HG02973 (cell line): ENCODE measurements around the gene GPR15.

Experiments
- ATAC-seq: cut with Tn5 transposase; IDR thresholded peaks from one replicate; pipeline ENCODE4 v1.9.1; 2021; ENCODE audit warnings: moderate library complexity; ENCODE audit not compliant: unreplicated experiment

Gene GPR15

DNA sequence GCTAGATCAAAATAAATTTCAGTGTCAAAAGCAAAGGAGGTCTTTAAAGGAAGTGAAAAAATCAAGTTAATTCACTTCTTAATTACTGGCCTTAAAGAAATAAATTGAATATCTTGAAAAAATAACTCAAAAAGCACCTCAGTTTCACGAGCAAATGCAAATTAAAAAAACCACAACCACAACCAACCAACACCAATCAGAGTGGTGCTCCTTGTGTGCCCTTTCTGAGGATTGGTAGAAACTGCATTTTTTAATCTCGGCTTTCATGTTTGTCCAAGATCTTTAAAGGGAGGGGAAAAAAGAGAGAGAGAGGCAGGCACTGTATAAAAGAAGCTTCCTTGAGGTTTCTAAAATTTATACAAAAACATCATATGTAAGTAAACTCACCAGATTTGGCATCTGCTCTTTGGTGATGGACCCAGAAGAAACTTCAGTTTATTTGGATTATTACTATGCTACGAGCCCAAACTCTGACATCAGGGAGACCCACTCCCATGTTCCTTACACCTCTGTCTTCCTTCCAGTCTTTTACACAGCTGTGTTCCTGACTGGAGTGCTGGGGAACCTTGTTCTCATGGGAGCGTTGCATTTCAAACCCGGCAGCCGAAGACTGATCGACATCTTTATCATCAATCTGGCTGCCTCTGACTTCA is at the start of gene GPR15:
Gene GPR15, plus strand, starts transcription at position 357 of the 653 bp plus-strand sequence. Its CDS starts 56 bp downstream, at position 413.
- ATAC-seq: peak; percentile 31

DNA sequence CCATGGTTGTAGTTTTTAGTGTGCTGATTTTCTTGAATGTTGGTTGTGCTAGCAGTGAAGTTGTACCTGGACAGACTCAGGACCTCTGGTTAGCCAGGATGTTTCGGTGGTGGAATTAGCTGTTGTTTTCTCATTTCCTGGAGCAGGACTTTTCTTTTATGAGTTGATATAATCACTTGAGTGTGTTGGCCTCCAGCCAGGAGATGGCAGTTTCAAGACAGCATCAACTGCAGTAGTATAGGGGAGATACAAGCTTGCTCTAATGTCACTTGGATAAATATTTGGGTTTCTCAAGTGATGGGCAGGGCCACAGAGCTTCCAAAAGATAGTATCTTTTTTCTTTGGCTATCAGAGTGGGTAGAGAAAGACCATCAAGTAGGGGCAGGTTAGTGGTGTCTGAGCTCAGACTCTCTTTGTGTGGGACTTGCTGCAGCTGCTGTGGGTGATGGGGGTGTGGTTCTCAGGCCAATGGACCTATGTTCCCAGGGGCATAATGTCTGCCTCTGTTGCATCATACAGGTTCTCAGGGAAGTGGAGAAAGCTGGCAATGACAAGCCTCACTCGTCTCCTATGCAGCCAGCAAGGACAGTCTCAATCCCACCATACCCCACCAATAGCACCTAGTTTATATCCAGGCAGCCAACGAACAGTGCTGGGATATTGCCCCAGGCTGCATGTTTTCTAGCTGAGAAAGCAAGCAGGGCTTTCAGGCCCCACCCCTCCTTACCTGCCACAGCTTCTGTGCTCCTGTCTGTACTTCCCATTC is 48.9 kb upstream of the GPR15 start:
- no peak for ATAC-seq

DNA sequence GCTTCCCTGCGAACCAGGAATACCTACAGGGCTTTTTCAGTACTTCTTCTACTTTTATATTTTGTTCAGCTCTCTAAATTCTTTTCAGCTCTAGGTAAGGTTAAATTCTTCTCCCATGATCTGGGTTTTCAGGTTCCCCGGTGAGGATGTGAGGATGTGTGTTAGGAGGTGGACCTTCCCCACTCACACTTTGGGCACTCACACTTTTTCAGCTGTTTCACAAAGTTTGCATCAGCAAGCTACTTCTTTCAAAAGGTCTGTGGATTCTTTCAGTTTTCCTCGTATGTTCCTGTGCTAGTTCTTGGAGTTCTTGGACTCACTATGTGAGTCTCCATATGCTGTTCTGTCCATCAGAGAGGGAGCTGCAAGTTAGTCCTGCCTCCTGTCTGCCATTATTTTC is 48.2 kb upstream of the GPR15 start:
- ATAC-seq: no peak

DNA sequence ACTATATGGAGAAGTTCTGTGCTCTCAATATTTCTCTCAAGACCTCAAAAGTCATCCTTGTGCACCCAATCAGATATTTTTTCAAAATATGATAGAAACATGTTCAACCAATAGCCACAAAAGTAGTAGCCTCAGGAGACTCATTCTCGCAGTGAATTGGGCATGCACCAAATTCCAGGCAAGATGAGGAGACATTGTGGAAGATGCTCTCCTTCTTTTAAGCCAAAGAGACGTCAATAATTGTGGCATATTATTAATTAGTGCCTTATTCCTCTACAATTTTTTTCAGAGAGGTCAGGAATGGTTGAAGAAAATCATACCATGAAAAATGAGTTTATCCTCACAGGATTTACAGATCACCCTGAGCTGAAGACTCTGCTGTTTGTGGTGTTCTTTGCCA is 34.4 kb upstream of the GPR15 start, which contains the start of gene OR5K2:
Gene OR5K2, plus strand, starts transcription at position 301 of the 400 bp plus-strand sequence. Its CDS starts 0 bp downstream, at position 301.
- ATAC-seq: no peak

DNA sequence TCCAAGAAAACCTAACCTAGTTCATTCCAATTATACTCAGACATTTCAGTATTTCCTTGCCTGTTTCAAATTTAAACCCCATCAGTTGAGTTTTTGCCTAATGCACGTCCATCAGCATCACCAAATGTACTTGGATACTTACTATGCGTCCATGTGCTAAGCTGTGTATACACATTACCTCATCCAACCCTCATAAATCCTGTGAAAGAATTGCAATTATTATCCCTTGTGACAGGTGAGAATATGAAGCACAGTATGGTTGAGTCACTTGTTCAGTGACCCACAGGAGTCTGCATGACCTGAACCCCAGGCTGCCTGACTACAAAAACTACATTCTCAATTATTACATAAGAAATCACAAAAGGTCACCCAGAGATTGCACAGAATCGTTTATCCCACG is 31.8 kb upstream of the GPR15 start:
- no peak for ATAC-seq

DNA sequence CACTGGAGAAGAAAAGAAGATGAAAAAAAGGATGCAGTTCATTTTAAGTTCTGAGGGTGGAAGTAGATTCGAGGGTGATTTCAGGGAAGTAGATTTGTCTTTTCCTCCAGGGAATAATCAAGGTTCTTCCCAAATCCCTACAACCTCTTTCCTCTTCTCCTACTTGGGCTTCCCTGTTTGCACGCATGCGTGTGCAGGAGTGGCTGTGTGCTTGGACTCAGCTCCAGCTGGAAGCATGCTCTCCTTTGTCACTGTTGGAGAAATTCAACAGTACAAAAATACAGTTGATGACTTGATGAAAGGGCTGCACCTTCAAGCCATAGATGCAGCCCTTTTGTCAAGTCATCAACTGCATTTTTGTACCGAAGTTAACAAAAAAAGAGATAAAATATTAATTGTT is 30.5 kb upstream of the GPR15 start:
- no peak for ATAC-seq

DNA sequence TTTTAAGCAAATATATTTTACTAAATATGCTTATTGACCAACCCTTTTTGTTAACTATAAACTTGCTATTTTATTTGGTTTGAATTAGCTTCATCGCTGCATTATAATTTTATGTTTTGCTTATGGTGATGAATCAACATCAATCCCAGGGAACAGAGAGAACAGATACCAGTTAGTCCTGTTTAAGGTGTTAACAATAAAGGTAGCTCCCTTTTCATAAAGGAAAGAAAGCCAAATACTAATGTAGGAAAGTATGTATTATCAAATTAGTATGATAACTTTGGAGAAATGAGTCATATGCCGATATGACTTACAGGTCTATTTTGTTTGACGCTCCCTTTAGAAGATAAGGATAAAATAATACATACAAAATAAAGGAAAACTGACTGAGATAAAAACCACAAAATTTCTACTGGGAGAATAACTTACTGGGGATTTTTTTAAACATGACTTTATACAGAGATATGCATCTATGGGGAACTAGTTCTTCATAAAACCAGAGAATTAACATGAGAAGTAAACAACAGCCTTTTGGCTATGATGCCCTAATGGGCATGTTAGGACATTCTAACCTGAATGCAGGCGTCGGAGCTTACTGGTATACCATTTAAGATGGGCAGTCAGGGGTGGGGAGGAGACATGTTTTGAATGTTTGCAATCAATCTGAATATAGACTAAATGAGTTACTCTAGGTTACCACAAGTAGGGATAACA is 29.8 kb upstream of the GPR15 start:
- no peak for ATAC-seq

DNA sequence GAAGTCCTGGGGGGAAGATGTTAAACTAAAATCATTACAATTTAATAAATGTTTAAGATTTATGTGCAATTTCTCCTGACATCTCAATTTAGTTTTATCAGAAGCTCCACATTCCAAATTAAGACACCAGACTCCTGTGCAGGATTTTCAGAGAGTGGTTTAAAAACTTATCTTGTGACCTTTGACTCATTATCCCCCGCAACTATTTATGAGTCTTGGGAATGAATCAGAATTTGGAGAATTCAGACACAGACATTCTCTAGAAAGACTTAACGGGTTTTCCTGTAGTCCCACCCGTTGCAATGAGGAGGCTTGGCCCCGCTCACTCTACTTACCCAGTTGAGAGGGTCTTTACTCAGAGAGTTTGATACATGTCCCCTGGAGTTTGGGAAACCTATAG is 27.2 kb upstream of the GPR15 start:
- ATAC-seq: no peak

DNA sequence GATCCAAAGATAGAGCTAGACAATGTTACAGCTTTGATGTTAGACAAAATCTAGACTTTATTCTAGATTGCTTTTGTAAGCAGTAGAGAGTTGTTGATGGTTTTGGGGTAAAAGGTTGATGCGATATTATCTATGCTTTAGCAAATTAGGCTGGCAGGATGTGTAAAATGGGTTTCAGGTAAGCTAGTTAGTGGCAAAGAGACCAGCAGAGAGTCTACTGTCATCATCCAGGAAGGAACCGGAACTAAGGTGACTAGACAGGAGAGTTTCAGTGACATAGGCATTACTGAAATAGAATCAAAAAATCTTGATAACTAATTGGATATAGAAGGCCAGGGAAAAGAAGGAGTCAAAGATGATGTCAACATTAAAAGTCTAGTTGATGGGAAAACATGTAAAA is 23.2 kb upstream of the GPR15 start:
- ATAC-seq: no peak

DNA sequence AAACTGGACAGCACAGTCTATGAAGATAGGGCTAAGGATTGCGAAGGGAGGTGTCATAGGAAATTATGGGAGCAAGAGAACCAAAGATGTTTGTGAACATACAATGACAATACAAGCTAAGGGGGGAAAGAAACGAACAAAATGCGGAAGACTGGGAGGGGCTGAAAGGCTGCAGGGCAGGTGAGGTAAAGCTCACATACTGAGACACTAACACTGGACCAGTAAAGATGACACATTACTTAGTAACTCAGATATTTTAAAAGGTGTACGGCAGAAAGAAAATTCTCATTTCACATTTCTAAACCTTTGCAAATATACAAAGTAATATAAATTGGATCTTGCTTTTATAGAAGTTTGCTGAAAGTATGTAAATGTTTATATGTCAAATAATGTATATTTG is 19.2 kb upstream of the GPR15 start:
- ATAC-seq: no peak

DNA sequence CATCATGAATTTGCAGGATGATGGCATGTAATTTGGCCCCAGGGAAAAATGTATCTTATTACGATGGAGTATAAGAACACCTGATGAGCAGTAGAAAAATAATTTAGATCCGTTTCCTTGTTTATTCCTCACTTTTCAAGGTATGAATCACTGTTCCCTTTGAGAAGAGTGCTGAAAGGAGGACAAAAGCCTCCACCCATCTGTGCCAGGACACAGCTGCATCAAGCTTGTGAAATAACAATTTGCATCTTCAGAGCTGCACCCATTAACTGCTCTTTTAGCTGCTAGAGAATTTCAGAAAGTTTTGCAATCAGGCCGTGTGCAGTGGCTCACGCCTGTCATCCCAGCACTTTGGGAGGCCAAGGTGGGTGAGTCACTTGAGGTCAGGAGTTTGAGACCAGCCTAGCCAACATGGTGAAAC is 18.7 kb upstream of the GPR15 start:
- no peak for ATAC-seq

DNA sequence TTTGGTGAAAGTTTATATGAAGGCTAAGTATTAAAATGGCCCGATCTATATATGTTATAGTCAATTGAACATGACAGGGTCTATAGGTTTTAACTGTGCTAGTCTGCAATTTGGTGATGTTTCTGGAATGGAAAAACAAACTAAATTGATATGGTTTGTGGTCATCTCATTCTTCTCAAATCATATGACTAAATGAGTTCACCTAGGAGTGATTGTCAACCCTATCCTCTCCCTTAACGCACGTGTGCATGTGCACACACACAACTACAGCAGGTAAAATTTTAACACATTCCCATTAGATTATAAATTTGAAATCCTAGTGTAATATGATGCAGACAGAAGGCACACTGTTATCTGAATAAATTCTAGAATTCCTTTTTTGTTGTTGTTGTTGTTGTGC is 18.0 kb upstream of the GPR15 start:
- no peak for ATAC-seq

DNA sequence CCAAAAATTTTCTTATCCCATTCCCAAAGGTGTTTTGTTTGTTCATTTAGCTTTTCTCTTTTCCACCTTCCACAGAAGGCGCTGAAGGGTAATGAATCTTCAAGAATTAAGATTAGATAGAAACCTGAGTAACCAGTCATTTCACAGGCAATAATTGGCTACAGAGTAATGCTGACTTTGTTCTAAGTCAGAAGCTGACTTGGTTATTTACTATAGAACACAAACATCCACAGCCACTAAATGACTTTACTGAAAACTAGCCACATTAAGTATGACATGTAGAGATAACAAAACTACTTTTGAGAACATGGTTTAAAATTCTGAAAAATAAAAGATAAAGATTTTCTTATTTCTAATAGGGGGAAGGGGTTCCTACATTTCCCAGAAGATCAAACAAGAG is 16.8 kb upstream of the GPR15 start:
- ATAC-seq: no peak

DNA sequence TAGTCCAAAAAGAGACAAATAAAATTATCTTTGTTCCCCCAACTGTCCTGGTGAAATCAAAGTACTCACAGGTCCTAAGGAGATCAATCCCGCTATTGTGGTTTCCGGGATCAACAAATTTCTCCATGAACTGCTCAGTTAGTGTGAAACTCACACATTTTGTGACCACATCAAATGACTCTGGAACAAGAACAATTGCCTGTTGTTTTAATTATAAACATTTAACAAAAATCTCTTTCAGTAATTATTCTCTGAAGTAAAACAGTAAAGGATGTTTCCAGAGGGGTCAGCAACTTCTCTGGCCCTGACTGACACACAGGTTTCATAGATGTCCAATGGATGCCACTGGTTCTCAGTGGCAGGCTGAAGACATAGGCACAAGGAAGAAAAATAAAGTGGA is 13.0 kb upstream of the GPR15 start:
- no peak for ATAC-seq

DNA sequence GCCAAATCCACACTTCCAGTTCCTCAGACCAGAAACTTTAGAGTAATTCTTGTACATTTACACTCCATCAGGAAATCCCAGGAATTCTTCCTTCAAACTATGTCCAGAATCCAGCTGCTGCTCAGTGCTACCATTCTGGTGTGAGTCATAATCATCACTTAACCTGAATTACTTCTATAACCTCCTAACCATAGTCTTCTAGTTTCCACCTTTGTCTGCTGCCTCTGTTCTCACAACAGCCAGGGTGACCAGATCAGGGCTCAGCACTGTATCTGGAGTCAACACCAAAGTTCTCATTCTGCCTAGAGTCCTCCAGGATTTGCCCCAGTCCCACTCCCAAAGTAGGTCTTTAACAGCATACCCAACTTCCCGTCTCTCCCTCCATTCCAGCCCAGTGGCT is 12.4 kb upstream of the GPR15 start:
- no peak for ATAC-seq

DNA sequence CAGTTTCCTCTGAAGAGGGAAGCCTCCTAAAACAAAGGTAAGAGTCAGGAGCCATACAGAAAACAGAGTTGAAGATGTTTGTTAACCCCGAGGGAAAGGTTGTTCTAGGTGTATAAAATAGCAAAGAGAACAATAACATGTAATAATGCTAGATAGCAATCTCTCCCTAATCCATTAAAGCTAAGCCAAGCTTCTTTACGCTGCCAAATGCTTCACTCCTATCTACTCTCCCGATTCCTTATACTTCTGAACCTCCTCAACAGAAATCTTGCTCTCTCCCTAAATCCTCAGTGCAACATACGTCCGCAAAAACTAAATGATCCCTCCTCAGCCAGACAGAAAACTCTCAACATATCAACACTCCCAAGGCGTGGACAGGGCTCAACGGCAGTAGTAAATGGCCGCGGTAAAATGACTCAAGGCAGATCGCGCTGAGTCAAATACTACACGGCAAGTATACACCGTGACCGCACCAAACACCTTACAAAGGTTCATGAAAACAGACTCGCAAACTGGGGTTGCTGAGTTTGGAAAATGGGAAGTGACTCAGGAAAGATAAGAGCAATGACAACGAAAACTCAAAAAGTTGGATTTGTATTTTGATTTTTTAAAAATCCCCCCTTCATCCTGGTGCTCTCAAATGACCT is 9.8 kb upstream of the GPR15 start:
- ATAC-seq: peak; percentile 45

DNA sequence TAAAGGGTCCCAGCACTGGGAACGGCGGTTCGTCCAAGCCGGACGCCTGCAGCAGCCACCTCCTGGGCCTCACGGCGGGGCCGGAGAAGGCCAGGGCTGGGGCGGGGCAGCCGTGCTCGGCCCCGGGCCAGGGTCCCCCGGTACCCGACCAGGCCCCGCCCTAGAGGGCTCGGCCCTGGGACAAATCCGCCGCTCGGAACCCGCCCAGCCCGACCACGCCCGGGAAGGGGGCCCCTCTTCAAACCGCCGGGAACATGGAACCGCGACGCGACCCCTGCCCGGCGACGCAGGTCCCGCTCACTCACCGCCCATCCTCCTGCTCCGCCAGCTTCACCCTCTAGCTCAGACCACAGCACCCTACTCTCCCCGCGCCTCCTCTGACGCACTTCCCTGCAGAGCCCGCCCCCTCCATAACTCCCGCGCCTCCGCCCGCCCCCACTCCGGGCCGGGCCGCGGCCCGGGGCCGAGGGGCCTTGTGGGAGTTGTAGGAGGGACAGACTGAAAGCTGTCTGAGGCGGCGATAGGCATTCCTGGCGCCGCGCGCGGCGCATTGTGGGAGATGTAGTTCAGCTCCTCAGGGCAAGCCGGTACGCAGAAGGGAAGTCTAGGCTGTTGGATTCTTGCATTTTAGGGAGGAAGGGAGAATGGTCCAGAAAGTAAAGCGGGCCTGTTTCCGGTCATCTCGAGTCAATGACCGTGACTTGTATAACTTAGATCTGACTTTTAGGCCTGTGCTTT is 9.1 kb upstream of the GPR15 start, which contains the start of gene CLDND1:
Gene CLDND1, minus strand, starts transcription at position 359 of the 738 bp plus-strand sequence. CDS start 1,478 bp downstream, outside the sequence.
- ATAC-seq: peak; percentile 89

DNA sequence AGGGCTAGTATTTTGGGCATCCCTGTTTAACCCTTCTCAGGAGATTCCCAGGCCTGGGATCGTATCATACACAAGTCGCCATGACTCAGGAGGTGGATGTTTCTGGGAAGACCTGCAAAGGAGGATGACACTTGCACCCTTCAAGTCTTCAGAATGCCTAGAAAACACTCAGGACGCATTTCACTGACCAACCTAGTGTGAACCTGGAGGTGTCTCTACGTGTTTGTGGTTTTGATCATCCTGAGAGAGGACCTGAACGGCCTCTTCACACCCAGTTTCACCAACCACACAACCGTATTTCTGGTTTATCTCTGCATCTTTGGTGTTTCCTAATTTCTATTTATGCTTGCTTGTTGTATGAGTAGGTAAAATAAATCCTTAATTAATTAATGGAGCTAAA is 6.3 kb upstream of the GPR15 start:
- no peak for ATAC-seq

DNA sequence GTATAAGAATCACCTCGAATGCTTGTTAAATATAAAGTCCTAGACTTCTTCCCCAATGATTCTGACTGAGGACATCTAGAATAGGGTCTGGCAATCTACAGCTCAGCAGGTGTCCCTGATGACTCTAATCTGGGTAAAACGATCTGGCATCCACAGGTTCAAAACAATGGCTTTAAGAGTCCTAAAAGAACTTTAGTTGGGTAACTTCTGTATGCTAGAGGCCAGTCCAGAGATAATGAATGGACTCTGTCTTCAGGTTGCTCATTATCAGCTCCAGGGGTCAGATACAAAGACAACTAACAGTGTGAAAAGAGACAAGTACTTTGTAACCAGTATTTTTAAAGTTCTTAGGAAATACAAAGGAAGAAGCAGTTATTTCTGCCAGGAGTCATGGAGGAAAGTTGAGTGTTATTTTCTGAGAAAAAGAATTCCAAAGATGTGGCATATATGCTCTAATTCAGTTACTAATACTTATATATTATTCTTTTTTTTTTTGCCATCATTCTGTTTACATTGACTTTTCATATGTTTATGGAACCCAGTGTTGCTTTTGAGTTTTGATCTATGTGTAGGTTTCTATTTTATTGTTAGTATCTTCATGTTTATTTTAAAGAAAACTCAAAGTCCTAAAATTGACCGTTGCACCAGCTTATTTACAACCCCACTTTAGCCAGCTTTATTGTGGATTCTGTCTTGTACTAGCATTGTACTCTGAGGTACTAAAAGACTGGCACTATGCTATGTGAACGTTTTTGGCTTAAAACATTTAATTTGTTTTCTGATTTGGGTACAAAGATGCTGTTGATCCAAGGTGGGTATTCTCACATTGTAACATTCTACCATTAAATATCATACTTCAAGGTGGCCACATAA is 3.1 kb upstream of the GPR15 start:
- ATAC-seq: no peak
